GM19328 (cell line): ENCODE measurements around the gene PER2.
"Not testable (repeated sequence)": the region's sequence is repeated elsewhere in the genome, so short reads cannot be mapped to it uniquely, and the experiment has no call there.

Source experiments
- ATAC-seq: cut with Tn5 transposase; IDR thresholded peaks from one replicate; pipeline ENCODE4 v1.9.1; 2021; ENCODE audit warnings: mild to moderate bottlenecking, moderate library complexity; ENCODE audit not compliant: unreplicated experiment

Gene PER2

GRCh38 chr2:238288650-238289573, 502 bp upstream of the PER2 start:
- ATAC-seq, result peak; percentile 92

GRCh38 chr2:238286987-238287736, 1.2 kb downstream of the PER2 start:
- ATAC-seq, result no peak

GRCh38 chr2:238286551-238286950, 1.9 kb downstream of the PER2 start:
- ATAC-seq, result no peak

- no peak for ATAC-seq
Measured at GRCh38 chr2:238286095-238286494, 2.3 kb downstream of the PER2 start.

GRCh38 chr2:238285653-238286082, 2.7 kb downstream of the PER2 start:
- no peak for ATAC-seq

GRCh38 chr2:238284802-238285515, 3.5 kb downstream of the PER2 start:
- ATAC-seq, result no peak

GRCh38 chr2:238282861-238283738, 5.3 kb downstream of the PER2 start:
- no peak for ATAC-seq

GRCh38 chr2:238281826-238282480, 6.5 kb downstream of the PER2 start:
- no peak for ATAC-seq

- ATAC-seq, result no peak
Measured at GRCh38 chr2:238280083-238280825, 8.2 kb downstream of the PER2 start.

- no peak for ATAC-seq
Measured at GRCh38 chr2:238279324-238279682, 9.1 kb downstream of the PER2 start.

GRCh38 chr2:238278626-238279323, 9.6 kb downstream of the PER2 start:
- ATAC-seq, result no peak

- no peak for ATAC-seq
Measured at GRCh38 chr2:238277695-238278094, 10.7 kb downstream of the PER2 start.

GRCh38 chr2:238274152-238274865, 14.1 kb downstream of the PER2 start:
- no peak for ATAC-seq

GRCh38 chr2:238273433-238273832, 15.0 kb downstream of the PER2 start:
- ATAC-seq, result not testable (repeated sequence)

- no peak for ATAC-seq
Measured at GRCh38 chr2:238272156-238272555, 16.3 kb downstream of the PER2 start.

GRCh38 chr2:238271686-238272085, 16.7 kb downstream of the PER2 start:
- not testable (repeated sequence) for ATAC-seq

- no peak for ATAC-seq
Measured at GRCh38 chr2:238271061-238271554, 17.3 kb downstream of the PER2 start.

- ATAC-seq, result no peak
Measured at GRCh38 chr2:238270606-238271005, 17.8 kb downstream of the PER2 start.
